HG03558 (cell line): ENCODE measurements around the gene NMNAT2.
"Not testable (repeated sequence)": the region's sequence is repeated elsewhere in the genome, so short reads cannot be mapped to it uniquely, and the experiment has no call there.

ENCODE experiments used
- ATAC-seq: cut with Tn5 transposase; IDR thresholded peaks from one replicate; pipeline ENCODE4 v1.9.1; 2021; ENCODE audit warnings: moderate number of reproducible peaks; ENCODE audit not compliant: unreplicated experiment; ENCODE audit errors: extremely low read depth

NMNAT2 gene

DNA sequence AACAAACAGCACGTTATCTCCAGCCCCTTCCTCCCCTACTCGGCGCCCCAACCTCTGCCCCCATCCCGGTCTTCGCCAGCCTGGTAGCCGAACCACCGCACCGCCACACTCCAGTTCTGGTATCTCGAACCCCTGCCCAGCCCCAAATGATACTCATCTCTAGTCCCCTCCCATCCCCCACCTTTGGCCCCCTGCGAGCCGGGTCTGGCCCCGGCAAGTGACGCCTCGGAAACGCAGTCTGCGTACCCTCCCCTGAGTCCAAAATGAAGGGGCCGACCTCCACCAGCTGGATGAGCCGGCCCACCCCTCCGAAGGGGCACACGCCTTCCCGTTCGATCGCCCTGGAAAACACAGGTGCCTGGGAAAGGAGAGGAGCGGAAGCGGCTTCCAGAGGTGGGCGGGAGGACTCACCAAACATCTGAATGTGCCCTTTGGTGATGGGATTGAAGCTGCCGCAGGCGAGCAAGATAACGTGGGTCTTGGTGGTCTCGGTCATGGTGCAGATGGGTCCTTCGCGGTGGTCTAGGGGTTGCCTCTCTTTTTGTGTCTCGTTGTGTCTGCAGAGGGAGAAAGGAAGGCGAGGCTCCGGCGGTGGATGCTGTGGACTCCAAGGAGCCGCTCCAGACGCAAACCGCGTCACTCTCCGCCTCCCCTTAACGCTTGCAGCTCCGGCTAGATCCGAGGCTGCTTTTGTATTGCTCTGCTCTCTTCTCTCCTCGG, at the start of gene NMNAT2:
Gene NMNAT2, minus strand, starts transcription at position 609 of the 720 bp plus-strand sequence. Its CDS starts 113 bp downstream, at position 496.
- no peak for ATAC-seq

DNA sequence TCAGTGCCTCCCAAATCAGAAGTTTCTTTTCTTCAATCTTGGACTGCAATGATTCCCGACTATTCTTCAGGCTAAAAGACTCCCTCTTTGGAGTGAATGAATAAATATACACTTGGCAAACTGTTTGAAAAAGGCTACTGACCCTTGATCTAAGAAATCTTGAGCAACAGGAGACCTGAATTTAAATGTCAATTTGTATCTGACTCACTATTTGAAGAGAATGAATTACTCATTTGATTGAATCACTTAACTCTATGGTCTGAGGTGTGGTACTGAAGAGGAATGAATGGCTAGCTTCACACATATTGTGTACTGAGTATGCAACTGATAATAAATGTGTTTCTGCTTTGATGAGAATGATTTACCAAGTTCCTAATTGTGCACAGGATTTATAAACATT, 49.5 kb upstream of the NMNAT2 start:
- ATAC-seq, result no peak

DNA sequence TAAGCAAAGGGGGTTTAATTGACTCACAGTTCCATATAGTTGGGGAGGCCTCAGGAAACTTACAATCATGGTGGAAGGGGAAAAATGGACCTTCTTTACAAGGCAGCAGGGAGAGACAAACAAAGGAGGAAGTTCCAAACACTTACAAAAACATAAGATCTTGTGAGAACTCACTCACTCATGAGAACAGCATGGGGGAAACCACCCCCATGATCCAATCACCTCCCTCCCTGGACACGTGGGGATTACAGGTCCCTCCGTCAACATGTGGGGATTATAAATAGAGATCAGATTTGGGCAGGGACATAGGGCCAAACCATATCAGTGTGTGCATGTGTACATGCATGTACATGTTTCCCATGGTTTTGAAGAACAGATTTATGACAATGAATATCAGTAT, 48.6 kb upstream of the NMNAT2 start:
- no peak for ATAC-seq

DNA sequence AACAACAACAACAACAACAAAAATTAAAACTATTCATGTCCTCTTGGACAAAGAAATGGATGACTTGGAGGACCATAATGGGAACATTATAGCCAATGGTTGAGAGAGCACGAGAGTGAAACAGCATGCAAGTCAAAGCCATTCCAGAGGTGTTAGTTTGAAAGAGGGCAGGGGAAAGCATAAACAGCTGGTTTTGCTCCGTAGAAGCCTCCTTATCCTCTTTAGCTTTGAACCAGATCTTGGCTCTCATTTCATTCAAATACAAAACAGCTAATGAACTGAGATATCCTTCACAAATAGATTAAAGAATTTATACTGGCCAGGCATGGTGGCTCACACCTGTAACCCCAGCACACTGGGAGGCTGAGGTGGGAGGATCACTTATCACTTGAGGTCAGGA, 45.4 kb upstream of the NMNAT2 start:
- no peak for ATAC-seq

DNA sequence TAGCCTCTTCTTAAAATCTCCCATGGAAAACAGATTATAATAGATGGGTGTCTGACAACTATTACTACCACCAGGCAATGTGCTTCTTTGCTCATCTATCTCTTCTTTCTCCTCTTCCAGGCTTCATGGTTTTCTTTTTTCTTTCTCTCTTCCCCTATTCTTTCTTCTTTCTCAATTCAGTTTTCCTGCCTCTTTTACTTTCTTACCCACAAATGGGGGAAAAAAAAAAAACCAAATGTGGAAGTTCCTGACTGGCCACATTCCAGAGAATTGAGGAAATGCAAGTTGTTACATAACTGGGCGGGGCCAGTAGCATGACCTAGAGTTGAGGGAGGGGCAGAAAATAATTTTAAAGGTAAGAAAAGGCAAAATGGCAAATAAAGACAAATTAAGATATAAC, 43.2 kb upstream of the NMNAT2 start:
- ATAC-seq, result no peak

DNA sequence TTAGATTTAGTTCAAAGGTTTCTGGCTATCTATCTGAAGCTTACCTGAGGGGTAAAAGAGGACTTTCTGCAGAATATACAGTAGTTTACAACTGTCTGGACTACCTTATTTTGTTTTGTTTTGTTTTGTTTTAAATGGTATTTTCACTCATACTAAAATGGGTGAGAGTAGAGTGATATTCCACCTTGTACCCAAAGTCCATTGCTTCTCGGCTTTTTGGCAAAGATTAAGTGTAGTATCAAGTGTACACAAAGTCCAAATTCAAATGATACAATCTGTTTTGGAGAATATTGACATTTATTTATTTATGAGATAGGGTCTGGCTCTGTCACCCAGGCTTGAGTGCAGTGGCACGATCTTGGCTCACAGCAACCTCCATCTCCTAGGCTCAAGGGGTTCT, 42.4 kb upstream of the NMNAT2 start:
- no peak for ATAC-seq

DNA sequence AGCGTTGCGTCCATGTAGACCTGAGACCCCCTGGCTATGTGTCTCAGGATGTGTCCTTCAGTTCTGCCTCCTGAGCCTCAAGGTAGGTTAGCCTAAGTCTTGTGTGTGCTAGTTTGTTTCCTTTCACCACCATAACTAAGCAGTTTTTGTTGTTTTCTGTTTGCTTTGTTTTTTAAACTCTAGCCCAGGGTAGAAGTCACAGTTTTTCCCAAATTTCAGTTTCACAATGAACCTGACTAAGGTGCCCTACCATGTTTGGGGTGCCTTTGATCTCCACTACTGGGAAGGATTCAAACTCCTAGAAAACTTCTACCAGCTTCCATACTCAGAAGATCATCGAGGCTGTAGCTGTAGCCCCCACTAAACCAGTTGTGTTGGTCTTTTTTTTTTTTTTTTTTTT, 39.3 kb upstream of the NMNAT2 start:
- no peak for ATAC-seq

DNA sequence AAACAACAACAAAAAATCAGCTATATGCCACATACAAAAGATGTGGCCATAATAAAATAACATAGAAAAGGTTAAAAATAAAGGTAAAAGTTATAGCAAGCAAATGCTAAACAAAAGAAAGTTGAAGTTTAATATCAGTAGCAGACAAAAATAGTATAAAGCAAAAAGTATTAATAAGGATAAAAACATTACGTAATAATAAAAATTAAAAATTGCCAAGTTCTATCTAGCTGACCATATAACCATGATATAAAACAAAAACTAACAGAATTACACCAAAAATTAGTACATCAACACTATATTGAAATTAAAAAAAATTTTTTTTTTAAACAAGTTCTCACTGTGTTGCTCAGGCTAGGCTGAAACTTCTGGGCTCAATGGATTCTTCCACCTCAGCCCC, 38.6 kb upstream of the NMNAT2 start:
- no peak for ATAC-seq

DNA sequence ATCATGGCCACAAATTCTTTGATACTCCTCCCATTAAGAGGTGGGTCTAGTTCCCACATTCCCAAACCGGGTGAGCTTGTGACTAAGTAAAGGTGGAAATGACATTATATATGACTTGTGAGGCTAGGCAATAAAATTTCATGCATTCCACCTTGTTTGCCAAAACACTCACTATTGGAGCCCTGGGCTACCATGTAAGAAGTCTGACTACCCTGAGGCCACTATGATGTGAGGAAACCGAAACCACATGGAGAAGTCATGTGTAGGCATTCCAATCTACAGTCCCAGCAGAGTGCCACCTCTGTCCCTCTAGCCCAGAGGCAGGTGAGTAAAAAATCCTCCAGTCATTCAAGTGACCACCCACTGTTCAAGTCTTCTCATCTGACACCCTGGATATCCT, 36.2 kb upstream of the NMNAT2 start:
- ATAC-seq, result no peak

DNA sequence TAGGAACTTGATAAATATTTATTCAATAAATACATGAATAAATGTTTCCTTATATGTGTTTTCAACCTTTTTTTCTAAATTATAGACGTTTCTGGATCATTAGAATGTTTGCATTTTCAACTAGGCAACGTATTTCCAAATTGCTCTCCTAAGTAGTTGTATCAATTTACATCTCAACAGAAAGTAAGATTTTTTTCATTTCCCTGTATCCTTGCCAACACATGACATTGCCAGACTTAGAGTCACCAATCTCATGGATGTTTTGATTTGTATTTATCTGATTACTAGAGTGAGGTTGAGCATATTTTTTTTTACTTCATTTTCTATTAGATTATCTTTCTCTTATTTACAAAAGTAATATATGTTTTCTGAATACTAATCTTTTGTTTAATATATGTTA, 31.9 kb upstream of the NMNAT2 start:
- ATAC-seq, result no peak

DNA sequence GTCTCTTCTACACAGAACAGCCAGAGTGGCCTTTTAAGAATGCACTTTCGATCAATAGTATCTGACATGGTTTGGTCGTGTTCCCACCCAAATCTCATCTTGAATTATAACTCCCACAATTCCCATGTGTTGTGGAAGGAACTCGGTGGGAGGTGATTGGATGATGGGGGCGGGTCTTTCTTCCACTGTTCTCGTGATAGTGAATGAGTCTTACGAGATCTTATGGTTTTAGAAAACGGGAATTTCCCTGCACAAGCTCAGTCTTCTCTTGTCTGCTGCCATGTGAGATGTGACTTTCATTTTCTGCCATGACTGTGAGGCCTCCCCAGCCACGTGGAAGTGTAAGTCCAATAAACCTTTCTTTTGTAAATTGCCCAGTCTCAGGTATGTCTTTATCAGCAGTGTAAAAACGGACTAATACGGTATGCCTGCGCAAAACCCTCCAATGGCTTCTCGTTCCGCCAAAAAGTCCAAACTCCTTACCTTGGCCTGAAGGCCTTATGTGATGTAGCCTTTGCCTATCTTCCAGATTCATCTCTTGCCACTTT, 31.1 kb upstream of the NMNAT2 start:
- ATAC-seq, result no peak

DNA sequence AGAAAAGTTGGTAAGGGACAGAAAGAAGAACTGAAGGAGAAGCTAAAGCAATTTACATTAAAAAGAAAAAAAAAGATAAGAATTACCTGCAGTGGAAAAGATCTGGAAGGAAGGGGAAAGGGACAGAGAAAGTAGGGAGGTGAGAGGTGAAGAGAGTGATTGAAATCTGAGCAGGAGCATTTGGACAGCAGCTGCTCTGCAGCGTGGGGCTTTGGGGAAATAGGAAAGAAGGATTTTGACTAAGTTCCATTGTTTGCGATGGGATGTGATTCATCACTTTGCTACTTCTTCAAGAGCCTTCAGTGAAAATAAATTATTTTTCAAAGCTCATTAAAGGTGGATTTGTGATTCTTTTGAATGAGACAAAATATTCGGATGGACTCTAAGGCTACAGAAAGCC, 26.1 kb upstream of the NMNAT2 start:
- no peak for ATAC-seq

DNA sequence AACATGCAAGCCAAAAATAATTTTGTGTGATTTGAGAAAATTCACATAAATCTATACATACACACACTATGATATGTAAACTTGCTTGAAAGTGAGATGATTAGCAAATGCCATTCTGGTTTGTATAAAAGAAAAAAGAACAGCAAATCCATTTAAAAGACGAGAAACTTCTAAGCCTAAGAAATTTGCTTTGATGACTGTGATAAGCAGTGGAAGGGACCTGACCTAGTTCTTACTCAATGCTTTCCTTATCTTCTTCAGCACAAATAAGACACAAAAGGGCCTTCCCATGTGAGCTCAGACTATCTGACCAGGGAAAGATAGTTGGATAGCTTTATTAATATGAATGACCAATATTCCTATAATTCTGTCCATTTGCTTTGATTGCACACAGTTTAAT, 25.3 kb upstream of the NMNAT2 start:
- no peak for ATAC-seq

DNA sequence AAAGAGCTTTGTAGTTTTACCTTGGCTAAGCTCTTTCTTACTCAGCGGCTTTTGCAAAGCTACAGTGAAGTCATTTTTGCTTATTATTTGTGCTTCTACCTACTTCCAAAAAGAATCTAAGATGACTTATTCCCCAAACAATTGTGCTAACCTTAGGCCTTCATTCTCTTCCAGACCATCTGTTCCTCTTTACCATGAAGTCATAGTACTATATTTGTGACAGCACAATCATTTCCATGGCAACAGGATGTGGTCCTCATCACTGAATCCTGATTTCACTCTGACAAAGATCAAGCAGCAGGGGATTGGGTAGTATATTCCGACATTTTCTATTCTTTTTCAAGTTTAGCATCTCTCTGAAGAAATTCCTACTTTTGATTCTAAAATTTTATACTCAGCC, 24.8 kb upstream of the NMNAT2 start:
- ATAC-seq, result no peak

DNA sequence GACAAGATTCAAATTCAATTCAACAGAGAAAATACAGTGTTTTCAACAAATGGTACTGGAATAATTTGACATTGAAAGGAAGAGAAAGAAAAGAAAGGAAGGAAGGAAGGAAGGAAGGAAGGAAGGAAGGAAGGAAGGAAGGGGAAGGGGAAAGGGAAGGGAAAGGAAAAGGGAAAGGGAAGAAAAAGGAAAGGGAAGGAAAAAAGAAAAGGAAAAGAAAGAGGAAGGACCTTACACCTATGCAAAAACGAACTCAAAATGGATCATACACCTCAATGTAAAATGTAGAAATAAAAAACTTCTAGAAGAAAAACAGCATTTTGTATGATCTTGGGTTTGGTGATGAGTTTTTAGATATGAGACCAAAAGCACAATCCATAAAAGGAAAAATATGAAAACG, 19.9 kb upstream of the NMNAT2 start:
- ATAC-seq, result no peak

DNA sequence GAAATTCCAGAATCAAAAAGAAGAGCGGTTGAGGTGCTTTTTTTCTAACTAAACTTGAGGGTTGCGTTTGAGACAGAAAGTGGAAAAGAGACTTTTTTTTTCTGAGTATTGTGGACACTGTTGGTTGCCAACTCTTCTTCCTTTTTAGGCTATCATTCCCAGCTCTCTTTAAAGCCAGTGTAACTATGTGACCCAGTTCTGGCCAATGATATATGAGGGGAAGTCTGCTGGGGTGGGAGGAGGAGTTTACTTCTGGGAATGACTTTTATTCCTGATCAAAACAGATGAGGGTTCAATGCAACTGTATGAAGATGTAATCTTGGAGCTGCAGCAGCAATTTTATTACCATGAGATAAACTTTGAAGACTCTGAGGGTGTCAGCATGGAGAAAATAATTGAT, 17.3 kb upstream of the NMNAT2 start:
- ATAC-seq, result no peak

DNA sequence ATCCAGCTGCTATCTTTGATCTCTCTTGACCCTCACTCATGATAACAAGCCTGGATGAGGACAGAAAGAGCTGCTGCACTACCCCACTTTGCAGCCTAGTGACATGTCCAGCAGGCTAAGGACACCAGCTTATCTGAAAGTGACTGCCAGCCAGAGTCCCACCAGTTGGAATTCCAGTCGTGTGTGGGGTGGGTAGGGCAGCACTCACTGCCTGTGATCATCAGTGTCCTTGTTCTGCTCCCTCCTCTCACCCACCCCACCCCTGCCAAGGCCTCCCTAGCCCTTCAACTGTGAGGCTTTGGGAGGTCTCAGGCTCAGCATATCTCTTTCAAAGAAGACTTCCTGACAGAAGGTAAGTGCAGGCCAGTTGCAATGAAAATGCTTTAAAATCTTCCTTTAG, 15.5 kb upstream of the NMNAT2 start:
- ATAC-seq, result no peak

DNA sequence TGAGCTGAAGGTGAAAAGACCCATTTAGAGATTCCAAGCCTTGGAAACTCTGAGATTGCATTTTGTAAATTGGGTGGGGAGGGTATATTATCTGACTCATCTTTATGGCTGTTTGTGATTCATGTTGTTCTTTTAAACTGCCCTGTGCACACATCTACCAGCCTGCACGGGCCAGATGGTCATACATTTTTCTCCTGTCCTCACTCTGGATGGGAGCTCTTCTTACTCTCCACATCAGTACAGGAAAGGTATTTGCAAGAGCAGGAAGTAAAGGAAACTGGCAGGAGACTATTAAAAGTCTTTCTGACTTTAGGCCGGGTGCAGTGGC, 14.3 kb upstream of the NMNAT2 start:
- no peak for ATAC-seq

DNA sequence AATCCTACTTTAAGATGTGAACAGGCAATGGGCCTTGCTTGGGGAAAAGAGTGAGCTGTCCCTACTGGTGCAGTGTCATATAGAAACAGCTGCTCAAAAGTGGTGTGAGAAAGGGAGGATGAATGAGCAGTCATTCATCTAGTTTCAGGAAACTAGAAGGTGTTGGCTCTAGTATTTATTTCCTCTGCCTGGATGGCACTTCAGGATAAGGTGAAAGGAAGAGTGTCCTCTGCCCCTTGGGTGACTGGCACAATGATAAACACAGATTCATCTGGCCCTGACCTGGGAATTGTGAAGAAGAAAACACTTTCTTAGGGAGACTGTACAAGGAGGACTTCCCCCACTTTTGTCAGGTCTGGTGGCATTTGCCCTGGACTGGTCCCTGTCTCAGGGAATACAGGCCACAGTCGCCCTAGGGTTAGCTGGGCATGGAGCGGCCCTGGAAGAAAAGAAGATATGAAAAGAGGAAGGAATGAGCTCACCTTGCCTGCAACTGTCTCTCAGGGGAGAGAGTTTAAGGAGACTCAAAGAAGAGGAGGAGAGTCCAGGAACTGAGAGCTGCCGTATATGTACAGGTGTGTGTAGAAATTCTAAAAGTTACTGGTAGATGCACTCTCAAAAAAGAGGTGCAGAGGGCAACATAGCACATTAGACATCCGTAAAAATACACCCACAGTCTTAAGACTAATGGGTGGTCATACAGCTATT, 13.8 kb upstream of the NMNAT2 start:
- no peak for ATAC-seq

DNA sequence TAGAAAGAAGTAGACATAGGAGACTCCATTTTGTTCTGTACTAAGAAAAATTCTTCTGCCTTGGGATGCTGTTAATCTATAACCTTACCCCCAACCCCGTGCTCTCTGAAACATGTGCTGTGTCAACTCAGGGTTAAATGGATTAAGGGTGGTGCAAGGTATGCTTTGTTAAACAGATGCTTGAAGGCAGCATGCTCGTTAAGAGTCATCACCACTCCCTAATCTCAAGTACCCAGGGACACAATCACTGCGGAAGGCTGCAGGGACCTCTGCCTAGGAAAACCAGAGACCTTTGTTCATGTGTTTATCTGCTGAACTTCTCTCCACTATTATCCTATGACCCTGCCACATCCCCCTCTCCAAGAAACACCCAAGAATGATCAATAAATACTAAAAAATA, 9.4 kb upstream of the NMNAT2 start:
- not testable (repeated sequence) for ATAC-seq

DNA sequence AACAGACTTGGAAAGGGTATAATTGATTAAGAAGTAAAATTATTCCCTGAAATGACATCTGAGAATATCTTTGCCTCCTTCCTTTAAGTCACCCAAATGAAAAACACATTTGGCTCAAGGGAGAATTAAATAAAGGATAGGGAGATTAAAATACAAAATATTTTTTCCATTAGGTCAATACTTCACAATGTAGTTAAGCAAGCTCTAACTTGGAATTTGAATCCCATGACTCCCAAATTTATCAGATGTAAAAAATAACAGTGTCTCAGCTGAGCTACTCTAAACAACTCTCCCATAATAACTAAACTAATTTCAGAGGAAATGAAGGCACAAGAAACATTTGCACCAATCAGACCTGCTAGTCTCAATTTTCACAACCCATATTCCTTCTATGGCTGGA, 6.5 kb upstream of the NMNAT2 start:
- ATAC-seq, result no peak

DNA sequence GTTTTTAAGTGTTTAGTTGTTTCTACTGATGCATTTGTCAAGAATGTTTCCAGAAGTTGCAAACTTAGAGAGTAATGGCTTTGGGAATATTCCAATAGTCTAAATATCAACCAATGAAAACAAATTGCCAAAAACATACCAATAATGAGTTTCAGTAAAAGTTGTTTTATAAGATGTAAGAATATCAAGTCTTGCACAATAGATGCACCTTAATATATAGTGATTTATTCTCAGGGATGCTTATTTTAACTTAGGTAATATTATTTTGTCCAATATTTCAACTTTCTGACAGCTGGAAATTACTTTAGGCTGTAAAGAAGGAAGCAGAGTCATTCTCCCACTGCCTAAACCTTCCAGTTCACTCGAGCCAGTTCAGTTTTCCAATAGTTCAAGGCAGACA, 5.4 kb upstream of the NMNAT2 start:
- ATAC-seq, result no peak
